GM19351 (cell line): ENCODE measurements around the gene HLA-DRB1.
"Not testable (repeated sequence)": the region's sequence is repeated elsewhere in the genome, so short reads cannot be mapped to it uniquely, and the experiment has no call there.

Experiments used
- ATAC-seq: cut with Tn5 transposase; IDR thresholded peaks from one replicate; pipeline ENCODE4 v1.9.1; 2021; ENCODE audit warnings: mild to moderate bottlenecking, moderate library complexity; ENCODE audit not compliant: unreplicated experiment

HLA-DRB1 gene

DNA sequence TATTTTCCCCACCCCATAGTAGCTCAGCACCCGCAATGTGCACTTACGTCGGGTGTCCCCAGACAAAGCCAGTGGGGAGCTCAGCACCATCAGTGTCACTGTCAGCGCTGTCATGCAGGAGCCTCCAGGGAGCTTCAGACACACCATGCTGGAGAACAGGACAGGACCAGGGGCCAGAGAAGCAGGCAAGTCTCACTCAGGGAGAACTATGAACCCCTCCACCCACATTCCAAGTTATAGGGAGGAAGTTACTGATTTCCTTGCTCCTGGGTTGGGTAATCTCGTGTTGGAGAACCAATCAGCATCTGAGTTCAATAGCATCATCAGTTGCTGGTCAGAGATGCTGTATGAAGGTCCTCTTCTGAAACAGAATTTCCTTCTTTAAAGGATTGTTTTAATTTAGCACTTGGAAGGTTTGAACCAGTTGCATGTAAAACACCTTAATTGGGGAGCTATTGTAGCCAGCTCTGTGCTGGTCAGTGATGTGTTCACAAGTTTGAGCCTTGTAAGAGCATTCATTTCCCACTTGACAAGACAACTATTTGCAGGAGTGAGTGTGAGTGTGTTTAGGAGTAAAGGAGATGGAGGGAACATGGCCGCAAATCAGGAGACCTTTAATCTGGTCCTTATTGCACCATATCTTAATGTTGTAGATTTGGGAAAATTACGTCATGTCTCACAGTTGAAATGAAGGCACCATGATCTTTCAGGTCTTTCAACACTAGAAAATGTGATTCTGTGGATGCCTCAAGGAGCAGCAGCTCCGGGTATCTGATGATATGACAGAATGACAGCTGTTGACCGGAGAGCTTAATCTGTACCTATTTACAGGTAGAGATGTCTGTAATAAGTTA is at the start of gene HLA-DRB1:
TSS of gene HLA-DRB1 (minus strand) at position 253 of the 854 bp plus-strand sequence. CDS start at position 147, 106 bp downstream.
- ATAC-seq, result peak; percentile 92

DNA sequence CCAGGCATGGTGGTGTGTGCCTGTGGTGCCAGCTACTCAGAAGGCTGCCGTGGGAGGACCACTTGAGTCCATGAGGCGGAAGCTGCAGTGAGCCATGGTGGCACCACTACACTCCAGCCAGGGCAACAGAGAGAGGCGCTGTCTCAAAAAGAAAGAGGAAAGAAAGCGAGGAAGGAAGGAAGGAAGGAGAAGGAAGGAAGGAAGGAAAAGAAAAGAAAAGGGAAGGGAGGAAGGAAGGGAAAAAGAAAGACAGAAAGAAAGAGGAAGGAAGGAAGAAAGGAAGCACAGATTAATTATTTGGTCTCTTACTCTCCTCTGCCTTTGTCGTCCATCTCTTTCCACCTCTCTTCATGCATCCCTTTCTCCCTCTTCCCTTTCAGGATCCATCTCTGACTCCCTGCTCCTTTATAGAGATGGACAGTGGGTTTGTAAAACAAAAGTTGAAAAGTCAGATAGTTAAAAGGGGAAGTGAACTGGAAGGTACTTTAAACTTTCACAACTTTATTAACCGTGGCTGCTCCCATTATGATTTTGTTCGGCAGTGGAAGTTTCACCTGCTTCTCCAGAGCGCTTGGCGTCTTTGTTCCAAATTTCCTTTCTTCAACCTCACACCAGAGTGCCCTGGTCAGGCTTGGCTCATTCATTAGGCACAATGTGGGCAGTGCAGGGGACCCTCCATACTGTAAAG is 49.0 kb upstream of the HLA-DRB1 start:
- no peak for ATAC-seq

GRCh38 chr6:32637883-32638282 is 48.2 kb upstream of the HLA-DRB1 start:
- no peak for ATAC-seq

- ATAC-seq, result peak; percentile 78
Observed at GRCh38 chr6:32637219-32637880, 47.7 kb upstream of the HLA-DRB1 start, which contains the start of gene HLA-DQA1. HLA-DQA1 (plus strand) TSS chr6:32637406; CDS start chr6:32637459, 53 bp downstream.

GRCh38 chr6:32635526-32636123 is 46.0 kb upstream of the HLA-DRB1 start:
- ATAC-seq, result no peak

- ATAC-seq, result not testable (repeated sequence)
Observed at GRCh38 chr6:32629793-32630192, 40.1 kb upstream of the HLA-DRB1 start.

- peak; percentile 48 for ATAC-seq
Observed at GRCh38 chr6:32627831-32628230, 38.2 kb upstream of the HLA-DRB1 start.

GRCh38 chr6:32627249-32627648 is 37.6 kb upstream of the HLA-DRB1 start:
- ATAC-seq, result no peak

GRCh38 chr6:32625137-32625536 is 35.5 kb upstream of the HLA-DRB1 start:
- no peak for ATAC-seq

DNA sequence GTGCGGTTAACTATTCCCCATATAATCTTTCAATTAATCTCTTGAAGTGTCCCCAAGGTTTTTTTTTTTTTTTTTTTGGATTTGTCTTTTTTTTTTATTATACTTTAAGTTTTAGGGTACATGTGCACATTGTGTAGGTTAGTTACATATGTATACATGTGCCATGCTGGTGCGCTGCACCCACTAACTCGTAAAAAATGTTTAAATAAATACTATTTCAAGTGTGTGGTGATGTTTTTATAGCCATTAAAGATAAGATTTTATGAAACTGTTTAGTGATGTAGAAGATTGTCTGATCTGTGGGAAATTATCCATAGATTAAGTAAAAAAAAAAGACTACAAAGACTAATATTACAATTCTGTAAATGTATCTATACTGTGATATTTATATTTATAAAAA is 34.9 kb upstream of the HLA-DRB1 start:
- ATAC-seq, result no peak

- no peak for ATAC-seq
Observed at GRCh38 chr6:32623693-32624092, 34.0 kb upstream of the HLA-DRB1 start.

DNA sequence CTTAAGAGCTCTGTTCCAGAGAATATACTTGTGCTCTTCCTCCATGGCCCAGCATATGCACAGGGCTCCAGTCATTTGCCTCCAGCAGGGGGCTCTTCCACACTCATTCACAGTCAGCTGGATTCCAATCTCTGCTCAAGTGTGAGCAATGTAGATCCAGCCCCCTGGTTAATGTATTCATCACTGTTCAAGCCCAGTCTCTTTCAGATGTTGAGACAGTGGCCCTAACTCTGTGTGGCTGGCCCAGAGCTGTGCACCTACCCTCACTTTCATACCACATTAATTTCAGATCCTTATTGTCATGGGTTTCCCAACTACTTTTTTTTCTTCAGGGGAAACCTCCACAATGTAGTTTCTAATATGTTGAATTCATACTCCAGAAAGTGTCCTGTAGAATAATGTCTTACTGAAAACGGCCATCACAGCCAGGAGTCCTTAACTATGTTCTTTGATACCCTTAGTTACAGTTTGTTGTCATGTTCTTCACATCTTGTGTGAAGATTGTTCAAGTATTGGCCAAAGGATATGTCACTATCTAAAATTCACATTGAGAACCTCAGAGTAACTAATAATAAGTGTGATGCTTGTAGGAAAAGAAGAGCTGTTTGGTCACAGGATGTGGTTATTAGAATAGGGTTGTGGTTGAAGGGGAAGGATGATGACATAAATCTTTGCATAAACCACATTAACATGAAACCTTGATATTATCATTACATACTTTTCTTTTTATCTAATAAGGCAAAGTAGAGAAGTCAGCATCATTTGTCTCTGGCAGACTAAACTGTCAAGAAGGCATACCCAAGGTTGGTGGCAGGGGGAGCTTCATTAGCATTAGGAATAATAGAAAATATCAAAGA is 33.1 kb upstream of the HLA-DRB1 start:
- ATAC-seq, result peak; percentile 68

GRCh38 chr6:32621372-32621771 is 31.7 kb upstream of the HLA-DRB1 start:
- no peak for ATAC-seq

- ATAC-seq, result no peak
Observed at GRCh38 chr6:32617751-32618150, 28.1 kb upstream of the HLA-DRB1 start.

GRCh38 chr6:32615885-32616532 is 26.4 kb upstream of the HLA-DRB1 start:
- no peak for ATAC-seq

GRCh38 chr6:32614366-32615081 is 24.9 kb upstream of the HLA-DRB1 start:
- ATAC-seq, result no peak

GRCh38 chr6:32613475-32613874 is 23.8 kb upstream of the HLA-DRB1 start:
- no peak for ATAC-seq

DNA sequence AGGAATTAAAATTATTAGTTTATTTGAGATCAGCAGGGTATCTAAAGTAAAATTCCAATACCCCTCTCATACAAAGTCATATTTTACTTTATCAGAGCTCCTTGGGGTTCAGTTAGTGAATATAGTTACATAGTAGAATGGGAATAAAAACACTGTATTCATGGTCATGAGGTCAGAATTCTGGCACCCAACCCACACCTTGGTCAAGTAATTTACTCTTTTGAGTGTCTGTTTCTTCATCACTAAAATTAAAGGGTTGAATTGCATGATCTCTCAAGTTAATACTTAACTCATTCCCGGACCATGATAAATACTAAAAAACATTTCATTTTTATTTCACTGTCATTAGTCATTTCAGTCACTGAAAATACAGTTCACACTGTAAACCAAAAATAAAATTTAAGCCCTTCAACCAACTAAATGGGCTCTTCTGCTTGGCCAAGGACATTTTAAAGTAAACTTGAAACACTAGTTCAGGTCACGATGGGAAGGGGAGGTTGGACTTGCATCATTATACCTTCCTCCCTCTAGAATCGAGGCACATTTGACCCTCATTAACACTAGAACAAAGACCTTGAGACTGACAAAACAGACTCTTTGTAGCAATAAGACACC is 21.1 kb upstream of the HLA-DRB1 start:
- ATAC-seq, result no peak
